LHCN-M2 (cell line): Measurements from ENCODE around the gene SEC11A. TPM values are rescaled to one million over a fixed set of nuclear protein-coding genes. Genes with fewer than 3 reads are reported as not detected.
A peak's percentile ranks its signal among the peaks of the same experiment; 100 is the strongest.
"Not testable (repeated sequence)": the region's sequence is repeated elsewhere in the genome, so short reads cannot be mapped to it uniquely, and the experiment has no call there.

ENCODE experiments used
- DNase-seq: peaks from one replicate; pipeline ENCODE4 v3.0.0-alpha.2; 2012; ENCODE audit warnings: low read depth
- total RNA-seq: library from RNA; depleted of rRNA; stranded (reverse); fragments of >200 nt; gene quantifications from 2 replicates; pipeline ENCODE4 v1.2.3, GENCODE V29; 2014

Gene SEC11A
- total RNA-seq, 1 experiment from 2014 or later: 215 TPM

GRCh38 chr15:84737005-84737404 lies 21.1 kb upstream of the SEC11A start:
- no peak for DNase-seq

DNA sequence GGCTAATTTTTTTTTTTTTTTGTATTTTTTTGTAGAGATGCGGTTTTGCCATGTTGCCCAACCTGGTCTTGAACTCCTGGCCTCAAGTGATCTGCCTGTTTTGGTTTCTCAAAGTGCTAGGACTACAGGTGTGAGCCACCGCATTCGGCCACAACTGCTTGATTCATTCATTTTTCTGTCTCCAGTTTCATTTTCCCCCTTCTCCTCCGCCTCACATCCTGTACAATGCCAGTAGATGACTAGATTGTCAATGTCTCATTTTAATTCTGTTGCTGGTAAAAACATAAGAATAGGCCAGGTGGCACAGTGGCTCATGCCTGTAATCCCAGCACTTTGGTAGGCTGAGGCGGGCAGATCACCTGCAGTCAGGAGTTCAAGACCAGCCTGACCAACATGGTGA lies 20.4 kb upstream of the SEC11A start:
- no peak for DNase-seq

DNA sequence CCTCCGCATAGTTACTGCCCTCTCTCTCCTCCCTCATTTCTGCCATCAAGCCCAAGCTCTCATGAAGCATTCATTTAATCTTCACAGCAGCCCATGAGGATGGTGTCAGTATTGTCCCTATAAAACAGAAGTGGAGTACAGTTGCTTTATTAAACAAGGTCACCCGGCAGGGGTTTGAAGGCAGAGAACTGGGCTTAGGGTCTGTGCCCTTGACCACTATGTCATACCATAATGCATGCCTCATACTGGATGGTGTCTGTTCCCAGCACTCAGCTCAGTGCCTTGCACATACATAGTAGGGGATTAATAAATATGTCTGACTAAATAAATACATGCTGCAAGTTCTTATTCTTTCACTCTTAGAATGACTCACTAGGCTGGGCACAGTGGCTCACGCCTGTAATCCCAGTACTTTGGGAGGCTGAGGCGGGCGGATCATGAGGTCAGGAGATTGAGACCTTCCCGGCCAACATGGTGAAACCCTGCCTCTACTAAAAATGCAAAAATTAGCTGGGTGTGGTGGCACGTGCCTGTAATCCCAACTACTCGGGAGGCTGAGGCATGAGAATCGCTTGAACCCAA lies 19.6 kb upstream of the SEC11A start:
- peak; percentile 43 for DNase-seq

DNA sequence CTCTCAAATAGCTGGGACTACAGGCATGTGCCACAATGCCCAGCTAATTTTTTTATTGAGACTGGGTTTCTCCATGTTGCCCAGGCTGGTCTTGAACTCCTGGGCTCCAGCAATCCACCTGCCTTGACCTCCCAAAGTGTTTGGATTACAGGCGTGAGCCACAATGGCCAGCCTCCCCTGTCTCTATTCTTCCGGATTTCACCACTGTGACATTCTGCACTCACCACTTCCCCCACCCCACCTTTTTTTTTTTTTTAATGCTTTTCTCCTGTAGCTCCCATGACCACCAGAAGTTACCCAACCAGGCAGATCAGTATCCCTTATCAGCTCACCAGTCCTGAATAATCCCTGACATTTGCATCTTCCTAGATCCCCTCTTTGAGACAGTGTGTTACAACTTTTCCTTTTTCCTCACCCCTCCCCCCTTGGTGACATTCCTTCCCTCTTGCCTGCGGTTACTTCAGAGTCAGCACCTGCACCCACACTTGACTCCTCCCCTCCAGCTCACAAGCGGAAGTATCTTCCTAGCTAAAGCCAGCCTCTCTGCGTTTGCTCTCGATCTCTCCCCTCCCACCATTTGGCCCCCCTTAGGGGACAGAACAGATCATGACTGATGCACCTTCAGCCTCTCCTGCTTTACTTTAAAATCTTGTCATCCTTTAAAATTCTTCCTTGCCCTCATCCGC lies 19.0 kb upstream of the SEC11A start:
- no peak for DNase-seq

GRCh38 chr15:84731774-84732173 lies 15.8 kb upstream of the SEC11A start:
- peak; percentile 66 for DNase-seq

- DNase-seq: no peak
These were observed 11.5 kb upstream of the SEC11A start for GRCh38 chr15:84727429-84727828.

DNA sequence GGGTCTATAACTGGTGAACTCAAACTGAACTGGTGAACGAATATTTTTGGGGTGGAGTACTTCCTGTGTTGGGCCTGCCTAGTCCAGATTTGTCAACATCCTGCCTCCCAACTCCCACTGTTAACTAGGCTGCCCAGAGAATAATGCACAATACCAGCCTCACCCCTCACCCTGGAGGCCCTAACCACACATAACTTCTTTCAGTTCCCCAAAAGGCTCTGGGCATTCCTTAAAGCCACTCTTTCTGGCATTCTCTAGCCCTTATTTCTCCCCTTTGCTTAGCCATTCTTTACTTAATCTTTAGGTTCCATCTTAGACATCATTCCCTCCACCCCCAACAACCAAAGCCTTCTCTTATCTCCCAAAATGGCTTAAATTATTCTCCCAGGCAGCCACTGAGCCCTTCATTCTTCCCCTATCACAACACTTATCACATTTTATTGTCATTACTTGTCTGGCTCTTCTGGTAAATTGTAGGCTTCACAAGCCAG lies 9.1 kb upstream of the SEC11A start:
- DNase-seq: no peak

DNA sequence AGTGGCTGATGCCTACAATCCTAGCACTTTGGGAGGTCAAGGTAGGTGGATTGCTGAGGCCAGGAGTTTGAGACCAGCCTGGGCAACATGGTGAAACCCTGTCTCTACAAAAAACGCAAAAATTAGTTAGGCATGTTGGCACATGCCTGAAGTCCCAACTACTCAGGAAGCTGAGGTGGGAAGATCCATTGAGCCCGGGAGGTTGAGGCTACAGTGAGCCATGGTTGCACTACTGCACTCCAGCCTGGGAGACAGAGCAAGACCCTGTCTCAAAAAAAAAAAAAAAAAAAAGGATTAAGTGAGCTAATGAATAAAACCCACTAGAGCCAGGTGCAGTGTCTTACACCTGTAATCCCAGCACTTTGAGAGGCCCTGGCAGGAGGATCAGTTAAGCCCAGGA lies 6.7 kb upstream of the SEC11A start:
- no peak for DNase-seq

GRCh38 chr15:84721371-84721770 lies 5.4 kb upstream of the SEC11A start:
- DNase-seq: peak; percentile 44

GRCh38 chr15:84715441-84716035 lies 401 bp downstream of the SEC11A start:
- peak; percentile 19 for DNase-seq

DNA sequence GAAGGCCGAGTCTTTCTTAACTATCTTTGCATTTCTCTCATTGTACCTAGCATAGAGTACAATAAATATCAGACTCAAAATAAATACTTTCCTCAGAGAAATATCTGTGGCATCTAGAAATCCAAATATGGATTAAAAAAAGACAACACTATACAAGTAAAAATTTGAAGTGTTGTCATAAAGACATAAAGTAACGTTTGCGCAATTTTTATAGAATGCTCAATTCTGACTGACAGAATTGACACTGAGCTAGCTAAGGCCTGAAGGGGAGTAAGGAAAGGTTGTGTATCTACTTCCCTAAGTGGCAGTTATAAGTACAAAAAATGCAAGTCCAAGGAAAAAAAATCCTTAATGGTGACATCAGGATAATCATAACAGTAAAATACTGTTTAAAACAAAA lies 1.1 kb downstream of the SEC11A start:
- DNase-seq: no peak

- no peak for DNase-seq
These were observed 1.6 kb downstream of the SEC11A start for GRCh38 chr15:84714372-84714771.

DNA sequence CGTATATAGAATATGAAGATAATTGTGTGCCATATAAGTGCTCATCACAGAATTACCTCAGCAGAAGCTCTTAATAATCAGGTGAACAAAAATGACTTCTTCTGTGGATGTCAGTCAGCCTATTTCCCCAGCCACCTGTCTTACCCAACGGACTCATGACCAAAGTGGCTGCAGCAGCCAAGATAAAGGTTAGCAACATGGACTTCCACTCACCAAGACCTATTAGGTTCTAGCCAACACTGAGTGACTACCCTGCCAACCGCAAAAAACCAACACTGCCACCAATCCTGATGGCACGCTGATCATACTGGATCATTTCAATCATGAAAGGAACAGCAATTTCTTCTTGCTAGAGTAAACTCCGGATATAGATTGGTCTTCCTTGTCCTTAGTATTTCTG lies 12.1 kb downstream of the SEC11A start:
- no peak for DNase-seq

- peak; percentile 10 for DNase-seq
These were observed 12.9 kb downstream of the SEC11A start for GRCh38 chr15:84702961-84703482.

DNA sequence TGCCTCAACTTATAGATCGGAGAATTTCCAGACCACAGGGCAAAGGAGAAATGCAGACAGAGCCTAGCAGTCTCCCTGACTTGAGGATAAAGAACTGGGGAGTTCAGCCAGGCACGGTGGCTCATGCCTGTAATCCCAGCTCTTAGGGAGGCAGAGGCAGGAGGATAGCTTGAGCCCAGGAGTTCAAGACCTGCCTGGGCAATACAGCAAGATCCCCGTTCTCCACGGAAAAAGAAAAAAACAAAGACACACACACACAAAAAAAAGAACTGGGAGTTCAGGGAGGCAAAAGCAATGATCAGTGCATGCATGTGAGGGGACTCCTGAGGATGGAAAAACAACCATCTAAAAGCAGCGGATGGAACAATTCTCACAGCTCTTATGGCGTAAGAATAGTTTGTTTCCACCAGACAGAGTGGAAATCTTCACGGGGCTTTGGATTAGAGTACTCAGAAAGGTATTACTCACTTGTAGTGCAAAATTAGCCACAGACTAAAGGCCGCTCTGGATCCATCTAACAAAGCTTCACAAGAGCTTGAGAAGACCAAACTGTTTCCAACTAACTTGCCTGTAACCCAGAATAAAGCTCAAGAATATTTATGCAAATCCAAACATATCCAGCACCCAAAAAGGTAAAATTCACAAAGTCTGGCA lies 16.3 kb downstream of the SEC11A start:
- no peak for DNase-seq

GRCh38 chr15:84697236-84697990 lies 18.5 kb downstream of the SEC11A start:
- no peak for DNase-seq

GRCh38 chr15:84696757-84697156 lies 19.2 kb downstream of the SEC11A start:
- DNase-seq: no peak

DNA sequence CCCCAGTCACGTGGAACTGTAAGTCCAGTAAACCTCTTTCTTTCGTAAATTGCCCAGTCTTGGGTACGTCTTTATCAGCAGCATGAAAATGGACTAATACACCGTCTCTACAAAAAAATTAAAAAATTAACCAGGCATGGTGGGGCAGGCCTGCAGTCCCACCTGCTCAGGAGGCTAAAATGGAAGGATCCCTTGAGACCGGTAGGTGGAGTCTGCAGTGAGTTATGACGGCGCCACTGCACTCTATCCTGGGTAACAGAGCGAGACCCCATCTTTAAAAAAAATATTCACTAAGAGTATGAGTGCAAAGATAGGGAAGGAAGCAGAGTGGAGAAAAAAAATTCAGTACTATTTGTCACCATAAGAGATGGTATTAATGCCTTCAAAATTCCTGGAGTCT lies 25.6 kb downstream of the SEC11A start:
- no peak for DNase-seq

DNA sequence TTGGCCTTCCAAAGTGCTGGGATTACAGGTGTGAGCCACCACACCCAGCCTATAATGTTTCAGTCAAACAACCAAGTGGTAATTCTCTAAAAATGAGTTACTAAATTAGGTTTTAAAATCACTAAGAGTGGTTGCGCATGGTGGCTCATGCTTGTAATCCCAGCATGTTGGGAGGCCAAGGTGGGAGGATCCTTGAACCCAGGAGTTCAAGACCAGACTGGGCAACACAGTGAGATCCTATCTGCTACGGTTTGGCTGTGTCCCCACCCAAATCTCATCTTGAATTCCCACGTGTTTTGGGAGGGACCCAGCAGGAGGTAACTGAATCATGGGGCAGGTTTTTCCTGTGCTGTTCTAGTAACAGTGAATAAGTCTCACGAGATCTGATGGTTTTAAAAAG lies 26.1 kb downstream of the SEC11A start:
- no peak for DNase-seq

DNA sequence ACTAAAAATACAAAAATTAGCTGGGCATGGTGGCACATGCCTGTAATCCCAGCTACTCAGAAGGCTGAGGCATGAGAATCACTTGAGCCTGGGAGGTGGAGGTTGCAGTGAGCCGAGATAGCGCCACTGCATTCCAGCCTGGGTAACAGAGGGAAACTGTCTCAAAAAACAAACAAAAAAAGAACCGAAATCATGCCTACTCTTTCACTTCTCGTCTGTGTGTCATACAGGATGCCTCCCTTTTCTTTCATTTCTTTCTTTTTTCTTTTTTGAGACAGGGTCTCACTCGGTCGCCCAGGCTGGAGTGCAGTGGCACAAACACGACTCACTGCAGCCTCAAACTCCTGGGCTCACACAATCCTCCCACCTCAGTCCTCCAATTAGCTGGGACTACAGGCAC lies 29.5 kb downstream of the SEC11A start:
- DNase-seq: not testable (repeated sequence)

GRCh38 chr15:84685304-84685703 lies 30.6 kb downstream of the SEC11A start:
- peak; percentile 91 for DNase-seq

DNA sequence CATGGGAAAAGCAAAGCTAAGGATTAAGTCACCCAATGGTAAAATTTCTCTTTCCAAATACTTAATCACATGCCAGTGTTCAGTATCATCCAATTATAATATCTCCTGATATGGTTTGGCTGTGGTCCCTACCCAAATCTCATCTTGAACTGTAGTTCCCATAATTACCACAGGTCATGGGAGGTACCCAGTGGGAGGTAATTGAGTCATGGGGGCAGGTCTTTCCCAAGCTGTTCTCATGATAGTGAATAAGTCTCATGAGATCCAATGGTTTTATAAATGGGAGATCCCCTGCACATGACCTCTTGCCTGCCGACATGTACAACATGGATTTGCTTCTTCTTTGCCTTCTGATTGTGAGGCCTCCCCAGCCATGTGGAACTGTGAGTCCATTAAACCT lies 31.8 kb downstream of the SEC11A start:
- peak; percentile 46 for DNase-seq
